Hepatocyte (in vitro differentiated cells): ENCODE measurements around the gene FBXO11. TPM values are rescaled to one million over a fixed set of nuclear protein-coding genes. Genes with fewer than 3 reads are reported as not detected.

Experiments used
- DNase-seq: peaks from one replicate; pipeline ENCODE4 v3.0.0-alpha.2; 2016; ENCODE audit warnings: low spot score
- H2AFZ ChIP-seq: fragments of 200-600 bp; sonication (generic); 2 replicates; pipeline ENCODE4 v1.6.0; 2016; ENCODE audit warnings: antibody characterized with exemption, mild to moderate bottlenecking
- H3K27ac ChIP-seq: fragments of 200-600 bp; sonication (generic); 2 replicates; pipeline ENCODE4 v1.5.1; 2016; ENCODE audit warnings: mild to moderate bottlenecking
- H3K27me3 ChIP-seq: fragments of 200-600 bp; sonication (generic); 2 replicates; pipeline ENCODE4 v1.6.1; 2016
- H3K36me3 ChIP-seq: fragments of 200-600 bp; sonication (generic); replicated peaks from 2 replicates; pipeline ENCODE4 v1.5.1; 2016; ENCODE audit warnings: low read depth; ENCODE audit not compliant: insufficient read depth
- H3K4me1 ChIP-seq: fragments of 200-600 bp; sonication (generic); 2 replicates; pipeline ENCODE4 v1.5.1; 2016; ENCODE audit warnings: mild to moderate bottlenecking, moderate library complexity; ENCODE audit not compliant: insufficient read depth
- H3K4me2 ChIP-seq: fragments of 200-600 bp; sonication (generic); 2 replicates; pipeline ENCODE4 v1.6.0; 2016
- H3K4me3 ChIP-seq: fragments of 200-600 bp; sonication (generic); 2 replicates; pipeline ENCODE4 v1.5.1; 2016; ENCODE audit warnings: mild to moderate bottlenecking
- H3K79me2 ChIP-seq: fragments of 200-600 bp; sonication (generic); 2 replicates; pipeline ENCODE4 v1.6.0; 2017; ENCODE audit warnings: mild to moderate bottlenecking
- H3K9me2 ChIP-seq: fragments of 200-600 bp; sonication (generic); replicated peaks from 2 replicates; pipeline ENCODE4 v1.6.0; 2017; ENCODE audit warnings: mild to moderate bottlenecking; ENCODE audit not compliant: insufficient read depth
- H3K9me3 ChIP-seq: fragments of 200-600 bp; sonication (generic); 2 replicates; pipeline ENCODE4 v1.5.1; 2016; ENCODE audit warnings: low read depth, mild to moderate bottlenecking
- H4K20me1 ChIP-seq: fragments of 200-600 bp; sonication (generic); 2 replicates; pipeline ENCODE4 v1.6.0; 2016; ENCODE audit warnings: mild to moderate bottlenecking; ENCODE audit not compliant: insufficient read depth, poor library complexity, severe bottlenecking
- EZH2 ChIP-seq: fragments of 200-600 bp; sonication (generic); IDR thresholded peaks from 2 replicates; pipeline ENCODE4 v1.6.1; 2016; ENCODE audit warnings: antibody characterized with exemption, mild to moderate bottlenecking, borderline replicate concordance
- EZH2phosphoT487 ChIP-seq: fragments of 200-600 bp; sonication (generic); IDR thresholded peaks from one replicate; pipeline ENCODE4 v1.6.1; 2018; ENCODE audit warnings: antibody characterized with exemption, mild to moderate bottlenecking, low read depth, moderate library complexity; ENCODE audit not compliant: unreplicated experiment, severe bottlenecking
- WGBS: methylation state at CpG from one replicate; pipeline ENCODE4 v1.1.6; 2016; ENCODE audit warnings: low lambda C conversion rate; ENCODE audit errors: missing lambda C conversion rate; 5-methylcytosine and 5-hydroxymethylcytosine counted together
- polyA plus RNA-seq: library from polyadenylated mRNA; unstranded; fragments of >200 nt; fragmentation: Nextera tagmentation; extraction: Ambion mirVana; gene quantifications from 2 replicates; pipeline ENCODE4 v1.2.1, GENCODE V29; 2016
- total RNA-seq: library from RNA; depleted of rRNA; stranded (reverse); fragments of >200 nt; gene quantifications from 2 replicates; pipeline ENCODE4 v1.2.3, GENCODE V29; 2014
- TF ChIP-seq, protein P1 (sequence below): fragments of 200-600 bp; sonication (generic); IDR thresholded peaks from 2 replicates; pipeline ENCODE4 v1.5.1; 2016; ENCODE audit warnings: antibody characterized with exemption, mild to moderate bottlenecking; ENCODE audit not compliant: poor library complexity

Gene FBXO11
- total and polyA plus RNA-seq, 2 experiments from 2014 or later = 22.4 to 63.9 TPM

DNA sequence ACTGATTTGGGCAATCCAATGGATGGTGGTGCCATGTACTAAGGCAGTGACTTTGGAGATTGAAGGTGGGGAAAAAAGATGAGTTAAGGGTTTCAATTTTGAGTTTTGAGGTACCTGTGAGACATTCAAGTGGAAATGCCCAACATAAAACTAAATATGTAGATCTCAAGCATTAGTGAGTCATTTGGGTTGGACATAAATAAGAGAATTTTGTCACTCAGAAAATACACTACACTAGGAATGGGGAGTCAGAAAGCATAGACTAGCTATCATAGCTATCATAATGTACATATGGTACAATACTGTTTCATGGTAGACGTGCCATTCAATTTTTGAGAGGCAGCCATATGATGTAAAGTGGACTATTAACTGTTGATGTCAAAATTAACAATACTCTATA lies 56.1 kb downstream of the FBXO11 start:
- H3K79me2 ChIP-seq = peaks cover 100% of the 10 kb centered on the region

DNA sequence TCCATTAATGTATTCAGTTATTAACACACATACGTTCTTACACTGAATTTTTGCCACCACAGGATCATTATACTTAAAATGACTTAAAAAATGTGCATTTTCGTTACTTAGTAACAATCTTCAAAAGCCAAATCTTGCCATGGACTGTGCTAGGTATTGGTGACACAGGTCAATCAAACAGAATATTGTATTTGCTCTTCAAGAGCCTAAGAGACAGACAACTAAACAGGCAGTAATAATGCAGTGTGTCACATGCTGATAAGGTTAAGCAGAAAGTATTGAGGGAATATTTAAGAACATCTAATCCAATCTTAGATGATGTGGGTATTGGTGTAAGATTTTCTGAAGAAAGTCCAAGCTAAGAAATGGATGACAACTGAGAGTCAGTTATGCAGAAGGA lies 56.9 kb downstream of the FBXO11 start:
- Histone ChIP-seq H3K9me2 (no peaks in the 10 kb centered on the region), H3K27me3 (no peaks in the 10 kb centered on the region), H4K20me1 (peaks cover 95% of the 10 kb centered on the region), H3K4me1 (peaks cover 9% of the 10 kb centered on the region), H2AFZ (no peak overlapping the region), H3K79me2 (peaks cover 100% of the 10 kb centered on the region), H3K27ac (no peak overlapping the region), H3K36me3 (no peaks in the 10 kb centered on the region), H3K9me3 (no peaks in the 10 kb centered on the region), H3K4me2 (no peak overlapping the region), H3K4me3 (no peak overlapping the region)
- WGBS = 75% methylated on average over 2 of the region's 2 CpGs
- TF ChIP-seq EZH2phosphoT487 = no peak
- no peak for TF ChIP-seq EZH2
- TF ChIP-seq, protein P1, sequence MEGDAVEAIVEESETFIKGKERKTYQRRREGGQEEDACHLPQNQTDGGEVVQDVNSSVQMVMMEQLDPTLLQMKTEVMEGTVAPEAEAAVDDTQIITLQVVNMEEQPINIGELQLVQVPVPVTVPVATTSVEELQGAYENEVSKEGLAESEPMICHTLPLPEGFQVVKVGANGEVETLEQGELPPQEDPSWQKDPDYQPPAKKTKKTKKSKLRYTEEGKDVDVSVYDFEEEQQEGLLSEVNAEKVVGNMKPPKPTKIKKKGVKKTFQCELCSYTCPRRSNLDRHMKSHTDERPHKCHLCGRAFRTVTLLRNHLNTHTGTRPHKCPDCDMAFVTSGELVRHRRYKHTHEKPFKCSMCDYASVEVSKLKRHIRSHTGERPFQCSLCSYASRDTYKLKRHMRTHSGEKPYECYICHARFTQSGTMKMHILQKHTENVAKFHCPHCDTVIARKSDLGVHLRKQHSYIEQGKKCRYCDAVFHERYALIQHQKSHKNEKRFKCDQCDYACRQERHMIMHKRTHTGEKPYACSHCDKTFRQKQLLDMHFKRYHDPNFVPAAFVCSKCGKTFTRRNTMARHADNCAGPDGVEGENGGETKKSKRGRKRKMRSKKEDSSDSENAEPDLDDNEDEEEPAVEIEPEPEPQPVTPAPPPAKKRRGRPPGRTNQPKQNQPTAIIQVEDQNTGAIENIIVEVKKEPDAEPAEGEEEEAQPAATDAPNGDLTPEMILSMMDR = no peak
- DNase-seq = no peak

More for the DNA sequence above, 56.1 kb downstream of the FBXO11 start:
- H3K36me3 ChIP-seq = no peaks in the 10 kb centered on the region
- H3K4me1 ChIP-seq = peaks cover 9% of the 10 kb centered on the region
- no peak for DNase-seq
- 96% methylated on average over 1 of the region's 1 CpG for WGBS
- no peak overlapping the region for H3K4me2 ChIP-seq
- H3K9me3 ChIP-seq = no peaks in the 10 kb centered on the region
- no peak overlapping the region for H3K4me3 ChIP-seq
- H4K20me1 ChIP-seq = peaks cover 95% of the 10 kb centered on the region
- H3K9me2 ChIP-seq = no peaks in the 10 kb centered on the region
- no peak overlapping the region for H3K27ac ChIP-seq
- TF ChIP-seq EZH2 = no peak
- TF ChIP-seq EZH2phosphoT487 = no peak
- TF ChIP-seq, protein P1 = no peak
- H2AFZ ChIP-seq = no peak overlapping the region
- H3K27me3 ChIP-seq = no peaks in the 10 kb centered on the region

DNA sequence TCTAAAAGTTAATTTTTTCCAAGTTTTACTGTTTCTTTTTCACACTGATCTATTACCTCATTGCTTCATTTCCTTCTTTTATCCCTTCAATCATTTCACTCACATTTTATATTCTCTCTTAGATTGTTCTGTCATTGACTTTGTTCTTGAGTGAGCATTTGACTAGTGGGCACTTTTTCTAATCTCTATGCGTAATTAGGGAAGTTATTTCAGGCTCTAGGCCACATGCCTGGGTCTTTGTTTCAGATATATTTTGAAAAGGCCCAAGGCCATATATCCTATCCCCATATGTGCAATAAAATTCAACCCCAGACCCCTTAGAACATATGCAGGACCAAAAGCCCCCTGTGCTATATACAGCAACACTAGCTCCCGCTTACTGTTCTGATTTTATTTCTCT lies 62.1 kb downstream of the FBXO11 start:
- H3K4me1 ChIP-seq = peaks cover 3% of the 10 kb centered on the region
- DNase-seq = no peak
- 94% methylated on average over 2 of the region's 2 CpGs for WGBS
- peaks cover 90% of the 10 kb centered on the region for H4K20me1 ChIP-seq
- no peaks in the 10 kb centered on the region for H3K36me3 ChIP-seq
- H3K4me2 ChIP-seq = no peak overlapping the region
- H2AFZ ChIP-seq = no peak overlapping the region
- no peaks in the 10 kb centered on the region for H3K9me3 ChIP-seq
- TF ChIP-seq, protein P1 = no peak
- TF ChIP-seq EZH2 = no peak
- no peak for TF ChIP-seq EZH2phosphoT487
- H3K9me2 ChIP-seq = no peaks in the 10 kb centered on the region
- H3K27me3 ChIP-seq = no peaks in the 10 kb centered on the region
- H3K79me2 ChIP-seq = peaks cover 100% of the 10 kb centered on the region
- no peak overlapping the region for H3K27ac ChIP-seq
- no peak overlapping the region for H3K4me3 ChIP-seq

DNA sequence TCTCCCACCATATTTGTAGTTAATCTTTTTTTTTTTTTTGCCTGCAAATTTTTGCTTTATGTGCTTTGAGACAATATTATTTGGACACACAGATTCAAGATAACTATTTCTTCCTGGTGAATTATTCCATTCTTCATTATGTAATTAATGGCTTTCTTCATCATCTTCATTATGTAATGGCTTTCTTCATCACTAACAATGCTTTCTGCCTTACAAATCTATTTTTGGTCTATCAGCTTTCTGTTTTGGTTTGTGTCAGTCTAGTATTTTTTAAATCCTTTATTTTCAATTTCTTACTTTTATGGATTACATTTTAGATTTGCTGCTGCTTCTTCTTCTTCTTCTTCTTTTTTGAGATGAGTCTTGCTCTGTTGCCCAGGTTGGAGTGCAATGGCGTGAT lies 62.9 kb downstream of the FBXO11 start:
- no peak overlapping the region for H3K4me2 ChIP-seq
- DNase-seq = no peak
- no peak overlapping the region for H2AFZ ChIP-seq
- H3K79me2 ChIP-seq = peaks cover 98% of the 10 kb centered on the region
- no peak overlapping the region for H3K4me3 ChIP-seq
- no peaks in the 10 kb centered on the region for H3K4me1 ChIP-seq
- no peaks in the 10 kb centered on the region for H3K9me3 ChIP-seq
- no peaks in the 10 kb centered on the region for H3K27me3 ChIP-seq
- peaks cover 84% of the 10 kb centered on the region for H4K20me1 ChIP-seq
- 95% methylated on average over 1 of the region's 1 CpG for WGBS
- no peaks in the 10 kb centered on the region for H3K9me2 ChIP-seq
- H3K36me3 ChIP-seq = no peaks in the 10 kb centered on the region
- TF ChIP-seq EZH2 = no peak
- TF ChIP-seq, protein P1 = no peak
- TF ChIP-seq EZH2phosphoT487 = no peak
- no peak overlapping the region for H3K27ac ChIP-seq
